Mesenchymal stem cell (in vitro differentiated cells and primary cell): Measurements from ENCODE around the gene MEF2D.

Experiments
- DNase-seq: peaks from one replicate; pipeline ENCODE4 v3.0.0-alpha.2; 2013
- H2AFZ ChIP-seq: one replicate; pipeline ENCODE4 v1.6.1; 2013; ENCODE audit warnings: low read depth, mild to moderate bottlenecking, control low read depth, inconsistent platforms, low read length, moderate library complexity
- H2AK5ac ChIP-seq: 2 replicates; pipeline ENCODE4 v1.6.1; 2013; ENCODE audit warnings: low read length, moderate library complexity, mild to moderate bottlenecking, inconsistent platforms; ENCODE audit not compliant: severe bottlenecking
- H2BK120ac ChIP-seq: one replicate; pipeline ENCODE4 v1.6.1; 2013; ENCODE audit warnings: low read depth, mild to moderate bottlenecking, inconsistent platforms, low read length, moderate library complexity
- H2BK12ac ChIP-seq, 2 experiments: one replicate each; pipeline ENCODE4 v1.6.1; 2013; ENCODE audit warnings: inconsistent platforms in 2 of 2, low read length in 2 of 2, mild to moderate bottlenecking in 2 of 2, moderate library complexity in 2 of 2, control low read depth in 1 of 2
- H2BK15ac ChIP-seq: one replicate; pipeline ENCODE4 v1.6.1; 2013; ENCODE audit warnings: mild to moderate bottlenecking, low read depth, inconsistent platforms; ENCODE audit not compliant: poor library complexity, severe bottlenecking
- H2BK5ac ChIP-seq: 2 replicates; pipeline ENCODE4 v1.6.1; 2013; ENCODE audit warnings: low read depth, mild to moderate bottlenecking, low read length, control low read depth, inconsistent platforms; ENCODE audit not compliant: poor library complexity, severe bottlenecking
- H3K14ac ChIP-seq, 2 experiments: one replicate each; pipeline ENCODE4 v1.6.1; 2013; ENCODE audit warnings: inconsistent platforms in 2 of 2, low read length in 2 of 2, control low read depth in 1 of 2, mild to moderate bottlenecking in 1 of 2, moderate library complexity in 1 of 2
- H3K18ac ChIP-seq, 2 experiments: one replicate each; pipeline ENCODE4 v1.6.1; 2013; ENCODE audit warnings: inconsistent platforms in 2 of 2, low read length in 2 of 2, control low read depth in 1 of 2, low read depth in 1 of 2, mild to moderate bottlenecking in 1 of 2
- H3K23ac ChIP-seq, 2 experiments: one replicate each; pipeline ENCODE4 v1.6.1; 2013; ENCODE audit warnings: inconsistent platforms in 2 of 2, low read length in 2 of 2, mild to moderate bottlenecking in 2 of 2, moderate library complexity in 2 of 2, control low read depth in 1 of 2
- H3K27ac ChIP-seq: 2 replicates; pipeline ENCODE4 v1.5.1; 2013; ENCODE audit warnings: mild to moderate bottlenecking, moderate library complexity, low read length, control low read depth, inconsistent platforms; ENCODE audit not compliant: poor library complexity, severe bottlenecking
- H3K27me3 ChIP-seq, 2 experiments: 2 replicates each; pipeline versions ENCODE4 v1.6.1 to v1.7.0; 2013; ENCODE audit warnings: low read length in 2 of 2, mild to moderate bottlenecking in 2 of 2, moderate library complexity in 2 of 2, control low read depth in 1 of 2, inconsistent platforms in 1 of 2; ENCODE audit not compliant: control insufficient read depth in 1 of 2, insufficient read depth in 1 of 2
- H3K36me3 ChIP-seq, 2 experiments: 2 replicates each; pipeline versions ENCODE4 v1.6.1 to v1.7.0; 2013; ENCODE audit warnings: low read length in 2 of 2, control low read depth in 1 of 2, inconsistent platforms in 1 of 2, low read depth in 1 of 2, mild to moderate bottlenecking in 1 of 2; ENCODE audit not compliant: insufficient read depth in 2 of 2, control insufficient read depth in 1 of 2
- H3K4ac ChIP-seq, 2 experiments: one replicate each; pipeline ENCODE4 v1.6.1; 2013; ENCODE audit warnings: inconsistent platforms in 2 of 2, low read length in 2 of 2, mild to moderate bottlenecking in 2 of 2, moderate library complexity in 2 of 2, control low read depth in 1 of 2, low read depth in 1 of 2
- H3K4me1 ChIP-seq: 2 replicates; pipeline ENCODE4 v1.6.1; 2013; ENCODE audit warnings: low read depth, low read length, control low read depth; ENCODE audit not compliant: control insufficient read depth, insufficient read depth
- H3K4me2 ChIP-seq: 2 replicates; pipeline ENCODE4 v1.6.1; 2013; ENCODE audit warnings: low read length, mild to moderate bottlenecking, inconsistent platforms; ENCODE audit not compliant: poor library complexity, severe bottlenecking
- H3K4me3 ChIP-seq, 2 experiments: 2 replicates each; pipeline versions ENCODE4 v1.5.1 to v1.7.0; 2013; ENCODE audit warnings: low read length in 2 of 2, mild to moderate bottlenecking in 2 of 2, control low read depth in 1 of 2, low read depth in 1 of 2; ENCODE audit not compliant: insufficient read depth in 1 of 2
- H3K79me1 ChIP-seq: replicated peaks from 2 replicates; pipeline ENCODE4 v1.6.1; 2013; ENCODE audit warnings: mild to moderate bottlenecking, control low read depth, low read length, inconsistent platforms; ENCODE audit not compliant: poor library complexity, severe bottlenecking
- H3K9ac ChIP-seq: 2 replicates; pipeline ENCODE4 v1.7.0; 2013; ENCODE audit warnings: mild to moderate bottlenecking, low read length, moderate library complexity
- H3K9me3 ChIP-seq: 2 replicates; pipeline ENCODE4 v1.7.0; 2013; ENCODE audit warnings: mild to moderate bottlenecking, low read length; ENCODE audit not compliant: control insufficient read depth
- H4K8ac ChIP-seq: one replicate; pipeline ENCODE4 v1.6.1; 2013; ENCODE audit warnings: inconsistent platforms, mild to moderate bottlenecking, low read length, moderate library complexity
- H4K91ac ChIP-seq: one replicate; pipeline ENCODE4 v1.6.1; 2013; ENCODE audit warnings: mild to moderate bottlenecking, low read length, inconsistent platforms
- WGBS: methylation state at CpG from one replicate; pipeline ENCODE4 v1.1.7; 2013; ENCODE audit warnings: mixed read lengths; 5-methylcytosine and 5-hydroxymethylcytosine counted together

The MEF2D gene

GRCh38 chr1:156430866-156431265 is 69.7 kb downstream of the MEF2D start:
- Histone ChIP-seq H3K9ac (no peak overlapping the region), H3K4me1 (peaks cover 7% of the 10 kb centered on the region)

GRCh38 chr1:156430303-156430702 is 70.3 kb downstream of the MEF2D start:
- Histone ChIP-seq H3K4me3 (no peak overlapping the region), H3K9me3 (peaks cover 4% of the 10 kb centered on the region), H2AK5ac (no peak overlapping the region), H3K4me1 (peaks cover 2% of the 10 kb centered on the region), H4K91ac (no peak overlapping the region), H4K8ac (no peak overlapping the region), H3K4ac (no peak overlapping the region), H3K14ac (no peak overlapping the region), H2BK120ac (no peak overlapping the region), H3K27ac (no peak overlapping the region), H3K23ac (no peak overlapping the region), H3K9ac (no peak overlapping the region), H3K4me2 (no peak overlapping the region), H2BK12ac (no peak overlapping the region), H2AFZ (no peak overlapping the region), H3K27me3 (peaks cover 96 to 98% of the 10 kb centered on the region in 2 experiments), H3K36me3 (no peaks in the 10 kb centered on the region), H2BK5ac (no peak overlapping the region), H2BK15ac (no peak overlapping the region), H3K79me1 (no peaks in the 10 kb centered on the region), H3K18ac (no peak overlapping the region)
- no peak for DNase-seq
- 0% methylated on average over 6 of the region's 7 CpGs for WGBS

More at GRCh38 chr1:156430866-156431265, 69.7 kb downstream of the MEF2D start:
- Histone ChIP-seq H3K27ac (no peak overlapping the region), H2BK12ac (no peak overlapping the region), H3K14ac (no peak overlapping the region), H3K9me3 (peaks cover 4% of the 10 kb centered on the region), H3K4ac (no peak overlapping the region), H2BK120ac (no peak overlapping the region), H3K23ac (no peak overlapping the region), H4K91ac (no peak overlapping the region), H2BK5ac (no peak overlapping the region), H3K79me1 (no peaks in the 10 kb centered on the region), H2AK5ac (no peak overlapping the region), H3K4me3 (no peak overlapping the region), H4K8ac (no peak overlapping the region), H3K36me3 (no peaks in the 10 kb centered on the region), H2BK15ac (no peak overlapping the region), H3K18ac (no peak overlapping the region), H3K4me2 (no peak overlapping the region), H3K27me3 (peaks cover 98 to 99% of the 10 kb centered on the region in 2 experiments), H2AFZ (no peak overlapping the region)
- WGBS: no CpG with 5 or more reads among the region's 3 CpGs
- DNase-seq: no peak

GRCh38 chr1:156429313-156430060 is 71.1 kb downstream of the MEF2D start:
- H3K23ac ChIP-seq: peak overlapping the region in 1 of 2 experiments; percentile 19
- H3K27ac ChIP-seq: no peak overlapping the region
- H3K4me2 ChIP-seq: no peak overlapping the region
- no peak overlapping the region for H4K8ac ChIP-seq
- no peaks in the 10 kb centered on the region for H3K36me3 ChIP-seq
- H3K79me1 ChIP-seq: no peaks in the 10 kb centered on the region
- 3% methylated on average over 11 of the region's 13 CpGs for WGBS
- H3K9me3 ChIP-seq: peaks cover 4% of the 10 kb centered on the region
- H3K14ac ChIP-seq: no peak overlapping the region
- H2BK120ac ChIP-seq: no peak overlapping the region
- H4K91ac ChIP-seq: no peak overlapping the region
- no peak overlapping the region for H3K18ac ChIP-seq
- DNase-seq: no peak
- no peak overlapping the region for H2BK12ac ChIP-seq
- H2AK5ac ChIP-seq: no peak overlapping the region
- no peak overlapping the region for H2BK15ac ChIP-seq
- no peak overlapping the region for H2AFZ ChIP-seq
- no peak overlapping the region for H3K9ac ChIP-seq
- H3K4me1 ChIP-seq: no peaks in the 10 kb centered on the region
- no peak overlapping the region for H2BK5ac ChIP-seq
- no peak overlapping the region for H3K4ac ChIP-seq
- H3K4me3 ChIP-seq: no peak overlapping the region
- H3K27me3 ChIP-seq: peaks cover 96 to 98% of the 10 kb centered on the region in 2 experiments

GRCh38 chr1:156428746-156429288 is 71.8 kb downstream of the MEF2D start:
- Histone ChIP-seq H2BK5ac (no peak overlapping the region), H3K4ac (no peak overlapping the region), H3K4me3 (no peak overlapping the region), H3K27me3 (peaks cover 96 to 98% of the 10 kb centered on the region in 2 experiments), H2BK15ac (no peak overlapping the region), H2AK5ac (no peak overlapping the region), H3K9me3 (peaks cover 4% of the 10 kb centered on the region), H3K18ac (no peak overlapping the region), H2BK120ac (no peak overlapping the region), H3K27ac (no peak overlapping the region), H3K79me1 (no peaks in the 10 kb centered on the region), H2BK12ac (no peak overlapping the region), H3K9ac (no peak overlapping the region), H3K4me2 (no peak overlapping the region), H3K14ac (no peak overlapping the region), H3K36me3 (no peaks in the 10 kb centered on the region), H4K8ac (no peak overlapping the region), H2AFZ (no peak overlapping the region), H4K91ac (no peak overlapping the region), H3K23ac (no peak overlapping the region), H3K4me1 (no peaks in the 10 kb centered on the region)
- 28% methylated on average over 2 of the region's 4 CpGs for WGBS
- DNase-seq: no peak
